ENCODE data around the gene CCDC201.

GRCh38 chr7:45880433-45880860 is 7.6 kb upstream of the CCDC201 start:
- no peak for TF ChIP-seq CTCF (IDR thresholded peaks at IDR 0.05; ENCODE audit: insufficient read depth, low read length)
- no peak for TF ChIP-seq REST (IDR thresholded peaks at IDR 0.05; ENCODE audit: insufficient replicate concordance, low read depth)
